DOHH2 (cell line): ENCODE data around the gene CCNI2.

ENCODE experiments used
- H3F3A ChIP-seq: fragments of 200-600 bp; sonication (generic), shearing (Covaris generic); 2 replicates; pipeline ENCODE4 v1.6.0; 2016; ENCODE audit warnings: antibody characterized with exemption, mild to moderate bottlenecking; ENCODE audit not compliant: control insufficient read depth, insufficient read depth
- H3K27ac ChIP-seq: fragments of 200-600 bp; sonication (generic); 2 replicates; pipeline ENCODE4 v1.5.1; 2014; ENCODE audit warnings: low read depth, mild to moderate bottlenecking, low read length, moderate library complexity
- H3K27me3 ChIP-seq: fragments of 200-600 bp; sonication (generic); 2 replicates; pipeline ENCODE4 v1.6.1; 2014; ENCODE audit warnings: mild to moderate bottlenecking, low read length, mixed read lengths; ENCODE audit not compliant: control insufficient read depth
- H3K36me3 ChIP-seq: fragments of 200-600 bp; sonication (generic); 2 replicates; pipeline ENCODE4 v1.6.1; 2014; ENCODE audit warnings: mild to moderate bottlenecking, low read length, moderate library complexity, mixed read lengths; ENCODE audit not compliant: control insufficient read depth
- H3K4me1 ChIP-seq: fragments of 200-600 bp; sonication (generic); 2 replicates; pipeline ENCODE4 v1.6.1; 2014; ENCODE audit warnings: mild to moderate bottlenecking, low read length, mixed read lengths; ENCODE audit not compliant: control insufficient read depth
- H3K4me2 ChIP-seq: fragments of 200-600 bp; sonication (generic); 2 replicates; pipeline ENCODE4 v1.6.0; 2014; ENCODE audit warnings: mild to moderate bottlenecking, low read length, moderate library complexity
- H3K4me3 ChIP-seq: fragments of 200-600 bp; sonication (generic); 2 replicates; pipeline ENCODE4 v1.5.1; 2014; ENCODE audit warnings: mild to moderate bottlenecking, low read length, mixed read lengths
- H3K79me2 ChIP-seq: fragments of 200-600 bp; sonication (generic); 2 replicates; pipeline ENCODE4 v1.6.1; 2014; ENCODE audit warnings: mild to moderate bottlenecking, low read length, mixed read lengths; ENCODE audit not compliant: control insufficient read depth
- H3K9me2 ChIP-seq: fragments of 200-600 bp; sonication (generic); replicated peaks from 2 replicates; pipeline ENCODE4 v1.6.1; 2014; ENCODE audit warnings: mild to moderate bottlenecking, low read length, mixed read lengths; ENCODE audit not compliant: control insufficient read depth
- H3K9me3 ChIP-seq: fragments of 200-600 bp; sonication (generic); 2 replicates; pipeline ENCODE4 v1.6.1; 2014; ENCODE audit warnings: antibody characterized with exemption, low read length, mixed read lengths; ENCODE audit not compliant: control insufficient read depth, insufficient read depth
- H4K20me1 ChIP-seq: fragments of 200-600 bp; sonication (generic); 2 replicates; pipeline ENCODE4 v1.6.0; 2014; ENCODE audit warnings: low read depth, mild to moderate bottlenecking, antibody characterized with exemption, low read length, moderate library complexity; ENCODE audit not compliant: control insufficient read depth, insufficient read depth
- EZH2phosphoT487 ChIP-seq: fragments of 200-600 bp; sonication (generic); IDR thresholded peaks from 2 replicates; pipeline ENCODE4 v1.6.1; 2017; ENCODE audit warnings: borderline replicate concordance, mild to moderate bottlenecking, antibody characterized with exemption, low read length, moderate library complexity, mixed read lengths
- TF ChIP-seq, protein P1 (sequence below): fragments of 200-600 bp; sonication (generic); IDR thresholded peaks from one replicate; pipeline ENCODE4 v1.5.1; 2014; ENCODE audit warnings: antibody characterized with exemption, mild to moderate bottlenecking, low read depth, low read length; ENCODE audit not compliant: poor library complexity, severe bottlenecking

Gene CCNI2

DNA sequence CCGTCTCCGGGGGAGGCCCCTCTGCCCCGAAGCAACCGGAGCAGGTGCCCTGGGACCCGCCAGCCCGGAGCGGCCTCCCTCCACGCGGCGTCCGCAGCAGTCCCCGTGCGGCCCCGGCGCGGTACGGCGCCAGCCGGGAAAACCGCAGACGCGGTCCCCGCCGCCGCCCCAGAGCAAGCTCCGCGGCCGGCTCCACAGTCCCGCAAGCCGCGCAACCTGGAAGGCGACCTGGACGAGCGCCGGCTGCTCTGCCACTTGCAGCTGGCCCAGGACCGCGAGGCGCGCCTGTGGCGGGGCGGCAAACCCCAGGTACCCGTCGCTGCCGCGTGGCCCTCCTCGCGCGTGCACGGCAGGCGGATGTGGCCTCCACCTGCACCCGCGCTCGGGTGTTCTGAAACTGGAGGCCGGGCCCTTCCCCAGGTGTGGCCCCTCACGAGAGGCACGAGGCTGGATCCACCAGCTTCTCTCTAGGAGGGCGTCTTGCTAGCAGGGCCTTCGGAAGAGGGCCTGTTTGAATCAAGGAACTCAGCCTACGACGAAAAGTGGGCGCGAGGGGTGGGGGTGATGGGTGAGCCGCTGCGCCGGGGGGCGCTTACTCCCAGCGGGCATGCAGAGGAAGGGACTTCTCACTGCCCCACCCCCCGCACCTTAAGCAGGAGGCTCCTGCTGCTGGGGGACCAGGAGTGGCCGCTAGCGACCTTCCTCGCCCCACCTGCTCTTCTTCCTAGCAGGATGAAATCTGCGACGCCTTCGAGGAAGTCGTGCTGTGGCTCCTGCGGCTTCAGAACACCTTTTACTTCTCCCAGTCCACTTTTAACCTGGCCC lies 602 bp downstream of the CCNI2 start:
- Histone ChIP-seq H3K9me2 (no peaks in the 10 kb centered on the region), H3K4me3 (peak overlapping the region; percentile 79), H3K4me1 (peaks cover 10% of the 10 kb centered on the region), H4K20me1 (no peaks in the 10 kb centered on the region), H3K79me2 (no peaks in the 10 kb centered on the region), H3K36me3 (no peaks in the 10 kb centered on the region), H3K9me3 (no peaks in the 10 kb centered on the region), H3F3A (no peaks in the 10 kb centered on the region), H3K27me3 (peaks cover 60% of the 10 kb centered on the region), H3K4me2 (peak overlapping the region; percentile 88), H3K27ac (no peak overlapping the region)
- no peak for TF ChIP-seq EZH2phosphoT487
- TF ChIP-seq, protein P1, sequence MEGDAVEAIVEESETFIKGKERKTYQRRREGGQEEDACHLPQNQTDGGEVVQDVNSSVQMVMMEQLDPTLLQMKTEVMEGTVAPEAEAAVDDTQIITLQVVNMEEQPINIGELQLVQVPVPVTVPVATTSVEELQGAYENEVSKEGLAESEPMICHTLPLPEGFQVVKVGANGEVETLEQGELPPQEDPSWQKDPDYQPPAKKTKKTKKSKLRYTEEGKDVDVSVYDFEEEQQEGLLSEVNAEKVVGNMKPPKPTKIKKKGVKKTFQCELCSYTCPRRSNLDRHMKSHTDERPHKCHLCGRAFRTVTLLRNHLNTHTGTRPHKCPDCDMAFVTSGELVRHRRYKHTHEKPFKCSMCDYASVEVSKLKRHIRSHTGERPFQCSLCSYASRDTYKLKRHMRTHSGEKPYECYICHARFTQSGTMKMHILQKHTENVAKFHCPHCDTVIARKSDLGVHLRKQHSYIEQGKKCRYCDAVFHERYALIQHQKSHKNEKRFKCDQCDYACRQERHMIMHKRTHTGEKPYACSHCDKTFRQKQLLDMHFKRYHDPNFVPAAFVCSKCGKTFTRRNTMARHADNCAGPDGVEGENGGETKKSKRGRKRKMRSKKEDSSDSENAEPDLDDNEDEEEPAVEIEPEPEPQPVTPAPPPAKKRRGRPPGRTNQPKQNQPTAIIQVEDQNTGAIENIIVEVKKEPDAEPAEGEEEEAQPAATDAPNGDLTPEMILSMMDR: no peak

DNA sequence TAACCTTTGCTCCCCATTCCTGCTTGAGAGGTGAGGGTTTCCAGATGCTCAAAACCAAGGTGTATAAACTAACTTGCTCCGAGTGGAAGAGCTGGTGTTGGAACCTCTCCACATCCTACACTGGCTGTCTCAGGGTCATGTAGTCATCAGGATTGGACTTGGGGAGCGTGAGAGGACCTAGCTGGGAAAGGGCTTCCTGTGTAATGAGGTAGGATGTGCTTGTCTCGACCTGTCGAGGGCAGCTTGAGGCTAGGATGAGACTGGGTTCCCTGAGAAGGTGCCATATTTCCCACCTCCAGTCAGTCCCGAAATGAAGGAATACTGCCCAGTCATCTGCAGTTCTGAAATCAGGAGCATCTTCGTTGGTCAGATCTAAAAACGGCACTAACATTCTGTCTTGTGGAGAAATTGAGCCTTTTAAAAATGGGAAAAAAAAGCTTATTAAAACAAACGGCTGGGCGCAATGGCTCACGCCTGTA lies 1.3 kb downstream of the CCNI2 start:
- H3K4me1 ChIP-seq: peaks cover 10% of the 10 kb centered on the region
- no peak overlapping the region for H3K27ac ChIP-seq
- H3K9me3 ChIP-seq: no peaks in the 10 kb centered on the region
- TF ChIP-seq EZH2phosphoT487: no peak
- TF ChIP-seq, protein P1: no peak
- H3K36me3 ChIP-seq: no peaks in the 10 kb centered on the region
- no peak overlapping the region for H3K4me3 ChIP-seq
- H4K20me1 ChIP-seq: no peaks in the 10 kb centered on the region
- H3K79me2 ChIP-seq: no peaks in the 10 kb centered on the region
- H3K27me3 ChIP-seq: peaks cover 60% of the 10 kb centered on the region
- no peaks in the 10 kb centered on the region for H3F3A ChIP-seq
- no peaks in the 10 kb centered on the region for H3K9me2 ChIP-seq
- no peak overlapping the region for H3K4me2 ChIP-seq

DNA sequence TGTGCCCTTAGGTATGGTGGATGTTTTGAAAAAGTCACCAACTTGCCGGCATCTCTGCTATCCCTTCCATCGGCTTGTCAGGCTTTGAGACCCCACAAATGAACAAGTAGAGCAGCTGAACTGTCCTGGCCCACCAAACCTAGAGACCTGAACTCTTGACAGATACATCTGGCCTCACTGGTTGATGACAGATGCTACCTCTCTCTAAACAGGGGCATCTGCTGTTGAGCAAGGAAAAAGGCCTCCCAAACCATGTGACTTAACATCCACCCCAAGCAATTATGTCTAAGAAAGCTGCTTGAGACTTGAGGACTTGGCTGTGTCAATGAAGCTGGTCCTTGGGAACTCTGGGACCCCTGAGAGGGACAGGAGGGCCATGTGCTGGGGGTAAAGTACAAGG lies 2.3 kb downstream of the CCNI2 start:
- Histone ChIP-seq H3K4me1 (peaks cover 10% of the 10 kb centered on the region), H3K79me2 (no peaks in the 10 kb centered on the region), H3K27ac (no peak overlapping the region), H3K4me2 (no peak overlapping the region), H3K36me3 (no peaks in the 10 kb centered on the region), H3F3A (no peaks in the 10 kb centered on the region), H3K9me2 (no peaks in the 10 kb centered on the region), H4K20me1 (no peaks in the 10 kb centered on the region), H3K27me3 (peaks cover 63% of the 10 kb centered on the region), H3K9me3 (no peaks in the 10 kb centered on the region), H3K4me3 (no peak overlapping the region)
- no peak for TF ChIP-seq EZH2phosphoT487
- TF ChIP-seq, protein P1: no peak
